H1 (cell line): ENCODE measurements around the gene CHST11. TPM values are rescaled to one million over a fixed set of nuclear protein-coding genes. Genes with fewer than 3 reads are reported as not detected.

Source experiments
- CTCF ChIA-PET: fragments of 300-600 bp; sonication (Branson Sonifier 250); formaldehyde crosslinking; loops from one replicate; lab custom pipeline; 2021; ENCODE audit not compliant: partially characterized antibody; lab: Charles Lee
- POLR2A ChIA-PET: fragments of 300-600 bp; sonication (Branson Sonifier 250); formaldehyde crosslinking; loops from one replicate; lab custom pipeline; 2021; ENCODE audit warnings: inconsistent platforms; ENCODE audit not compliant: partially characterized antibody; lab: Charles Lee
- DNase-seq, 2 experiments: peaks; one replicate each; pipeline versions ENCODE4 v3.0.0 to v3.0.0-alpha.2; 2010 to 2022; ENCODE audit warnings: low spot score in 2 of 2, low read depth in 1 of 2, mixed read lengths in 1 of 2
- FAIRE-seq: peaks from 2 replicates; lab custom pipeline; 2011; peaks lifted over from hg19 to GRCh38; lab: Jason Lieb, UNC
- H2AFZ ChIP-seq: 2 replicates; pipeline ENCODE4 v1.8.1; 2012; ENCODE audit warnings: low read length, inconsistent platforms
- H2AK5ac ChIP-seq: 2 replicates; pipeline ENCODE4 v1.6.1; 2013; ENCODE audit warnings: low read depth, low read length
- H2BK120ac ChIP-seq: replicated peaks from 2 replicates; pipeline ENCODE3; 2013; ENCODE audit warnings: low read depth, low read length, inconsistent platforms
- H2BK12ac ChIP-seq: 2 replicates; pipeline ENCODE4 v1.6.1; 2013; ENCODE audit warnings: low read depth, low read length
- H2BK15ac ChIP-seq: 2 replicates; pipeline ENCODE4 v1.6.1; 2013; ENCODE audit warnings: low read length
- H2BK20ac ChIP-seq: 2 replicates; pipeline ENCODE4 v1.6.1; 2013; ENCODE audit warnings: low read length
- H2BK5ac ChIP-seq: 2 replicates; pipeline ENCODE4 v1.6.1; 2013; ENCODE audit warnings: low read depth, low read length
- H3K14ac ChIP-seq: 2 replicates; pipeline ENCODE4 v1.6.1; 2013; ENCODE audit warnings: inconsistent platforms; ENCODE audit not compliant: insufficient read length
- H3K18ac ChIP-seq: 2 replicates; pipeline ENCODE4 v1.6.1; 2013; ENCODE audit warnings: low read length; ENCODE audit errors: extremely low read depth
- H3K23ac ChIP-seq: 2 replicates; pipeline ENCODE4 v1.6.1; 2013; ENCODE audit warnings: inconsistent platforms; ENCODE audit not compliant: insufficient read length
- H3K23me2 ChIP-seq: 2 replicates; pipeline ENCODE4 v1.6.1; 2013; ENCODE audit warnings: low read depth, low read length
- H3K27ac ChIP-seq: 2 replicates; pipeline ENCODE4 v1.6.1; 2011; ENCODE audit warnings: low read depth, low read length, inconsistent platforms
- H3K27me3 ChIP-seq, 4 experiments: replicated peaks in 1 of 4; 1 replicate in 1 of 4; 2 replicates in 3 of 4; pipeline versions ENCODE4 v1.6.1 to v1.8.1; 2011 to 2013; ENCODE audit warnings: low read length in 3 of 4, mild to moderate bottlenecking in 3 of 4, inconsistent platforms in 2 of 4, mixed read lengths in 2 of 4, moderate library complexity in 1 of 4; ENCODE audit not compliant: control insufficient read depth in 3 of 4, insufficient read depth in 3 of 4; ENCODE audit errors: extremely low read depth in 1 of 4
- H3K36me3 ChIP-seq, 4 experiments: 2 replicates each; pipeline versions ENCODE4 v1.6.1 to v1.8.1; 2011 to 2013; ENCODE audit warnings: mild to moderate bottlenecking in 4 of 4, low read length in 3 of 4, moderate library complexity in 2 of 4, control low read depth in 1 of 4, inconsistent platforms in 1 of 4; ENCODE audit not compliant: insufficient read depth in 4 of 4, control insufficient read depth in 2 of 4
- H3K4ac ChIP-seq: replicated peaks from 2 replicates; pipeline ENCODE3; 2013; ENCODE audit warnings: low read length, low read depth, mixed read lengths, inconsistent platforms; ENCODE audit not compliant: insufficient read length
- H3K4me1 ChIP-seq, 4 experiments: replicated peaks in 1 of 4; 1 replicate in 1 of 4; 2 replicates in 3 of 4; pipeline versions ENCODE4 v1.6.1 to v1.8.1; 2011 to 2013; ENCODE audit warnings: low read length in 3 of 4, inconsistent platforms in 2 of 4, mixed read lengths in 1 of 4; ENCODE audit not compliant: insufficient read depth in 4 of 4, control insufficient read depth in 3 of 4
- H3K4me2 ChIP-seq, 2 experiments: 2 replicates each; pipeline versions ENCODE4 v1.6.1 to v1.8.1; 2011 to 2013; ENCODE audit warnings: low read depth in 2 of 2, low read length in 2 of 2, control low read depth in 1 of 2, inconsistent platforms in 1 of 2, mild to moderate bottlenecking in 1 of 2; ENCODE audit not compliant: insufficient read depth in 1 of 2
- H3K4me3 ChIP-seq, 4 experiments: fragments of 200-600, 300-600 bp in 1 of 4; sonication (generic), shearing (Covaris generic), sonication (Bioruptor Twin) in 1 of 4; 2 replicates each; pipeline versions ENCODE4 v1.5.1 to v1.8.1; 2011 to 2016; ENCODE audit warnings: low read length in 4 of 4, low read depth in 3 of 4, control low read depth in 2 of 4, inconsistent platforms in 2 of 4, mild to moderate bottlenecking in 2 of 4, mixed read lengths in 1 of 4, moderate library complexity in 1 of 4; ENCODE audit not compliant: insufficient read depth in 2 of 4; ENCODE audit errors: extremely low read depth in 1 of 4
- H3K56ac ChIP-seq: replicated peaks from 2 replicates; pipeline ENCODE3; 2013; ENCODE audit warnings: low read depth, mild to moderate bottlenecking, mixed read lengths, low read length, inconsistent platforms; ENCODE audit not compliant: insufficient read length
- H3K79me1 ChIP-seq: 2 replicates; pipeline ENCODE4 v1.6.1; 2013; ENCODE audit warnings: low read depth, low read length, control low read depth
- H3K79me2 ChIP-seq, 2 experiments: 2 replicates each; pipeline versions ENCODE4 v1.6.1 to v1.8.1; 2012 to 2013; ENCODE audit warnings: low read length in 2 of 2, mild to moderate bottlenecking in 2 of 2, inconsistent platforms in 1 of 2; ENCODE audit not compliant: insufficient read depth in 2 of 2, control insufficient read depth in 1 of 2
- H3K9ac ChIP-seq, 4 experiments: replicated peaks in 1 of 4; 1 replicate in 1 of 4; 2 replicates in 3 of 4; pipeline versions ENCODE4 v1.6.1 to v1.8.1; 2011 to 2013; ENCODE audit warnings: low read depth in 3 of 4, low read length in 3 of 4, control low read depth in 2 of 4, mild to moderate bottlenecking in 2 of 4, moderate library complexity in 2 of 4, inconsistent platforms in 1 of 4; ENCODE audit errors: extremely low read depth in 1 of 4
- H3K9me3 ChIP-seq, 2 experiments: 2 replicates each; pipeline versions ENCODE4 v1.6.1 to v1.8.1; 2012 to 2013; ENCODE audit warnings: mild to moderate bottlenecking in 2 of 2, moderate library complexity in 2 of 2, control low read depth in 1 of 2, inconsistent platforms in 1 of 2, low read depth in 1 of 2, low read length in 1 of 2, mixed read lengths in 1 of 2; ENCODE audit not compliant: insufficient read depth in 2 of 2
- H4K20me1 ChIP-seq, 2 experiments: replicated peaks in 1 of 2; 2 replicates each; pipeline versions ENCODE3 to v1.8.1; 2011 to 2013; ENCODE audit warnings: inconsistent platforms in 2 of 2, low read length in 2 of 2, mild to moderate bottlenecking in 1 of 2; ENCODE audit not compliant: insufficient read depth in 2 of 2, control insufficient read depth in 1 of 2
- H4K5ac ChIP-seq: 2 replicates; pipeline ENCODE4 v1.6.1; 2013; ENCODE audit warnings: low read length, low read depth, mixed read lengths, inconsistent platforms; ENCODE audit not compliant: insufficient read length
- H4K8ac ChIP-seq: 2 replicates; pipeline ENCODE4 v1.8.0; 2013; ENCODE audit warnings: mild to moderate bottlenecking, moderate library complexity, low read length, inconsistent platforms; ENCODE audit not compliant: insufficient read depth; ENCODE audit errors: extremely low read depth
- H4K91ac ChIP-seq: replicated peaks from 2 replicates; pipeline ENCODE3; 2013; ENCODE audit warnings: low read length, mixed read lengths, inconsistent platforms; ENCODE audit not compliant: insufficient read length
- CHD2 ChIP-seq: IDR thresholded peaks from 2 replicates; pipeline ENCODE4 v1.6.1; 2012; ENCODE audit warnings: low read length, improper control_type of control experiment
- EP300 ChIP-seq, 2 experiments: IDR thresholded peaks; 1 replicate in 1 of 2; 2 replicates in 1 of 2; pipeline ENCODE4 v1.6.1; 2011 to 2012; ENCODE audit warnings: low read depth in 2 of 2, low read length in 2 of 2, mild to moderate bottlenecking in 2 of 2, borderline replicate concordance in 1 of 2, inconsistent platforms in 1 of 2, moderate library complexity in 1 of 2
- KDM4A ChIP-seq: IDR thresholded peaks from one replicate; pipeline ENCODE4 v1.7.1; 2012; ENCODE audit warnings: low read depth, mild to moderate bottlenecking, moderate library complexity, low read length, inconsistent platforms; ENCODE audit not compliant: severe bottlenecking
- SIRT6 ChIP-seq: IDR thresholded peaks from one replicate; pipeline ENCODE4 v1.7.1; 2012; ENCODE audit warnings: low read length, inconsistent platforms
- WGBS, 2 experiments: shearing (Covaris generic) in 1 of 2; methylation state at CpG; one replicate each; pipeline versions ENCODE4 v1.1.6 to v1.1.7; 2013 to 2015; ENCODE audit warnings: low lambda C conversion rate in 2 of 2, mixed read lengths in 2 of 2, inconsistent platforms in 1 of 2, low coverage in 1 of 2, missing lambda C conversion rate in 1 of 2; ENCODE audit not compliant: insufficient replicate concordance in 2 of 2, insufficient coverage in 1 of 2, insufficient read length in 1 of 2; ENCODE audit errors: extremely low coverage in 1 of 2, missing lambda C conversion rate in 1 of 2; 5-methylcytosine and 5-hydroxymethylcytosine counted together
- polyA plus RNA-seq, 7 experiments: library from polyadenylated mRNA; depleted of rRNA in 3 of 7; stranded (reverse) in 5 of 7; unstranded in 2 of 7; fragments of >200 nt in 5 of 7; fragments of 200-250 nt in 2 of 7; gene quantifications; 1 replicate in 5 of 7; 2 replicates in 1 of 7; 4 replicates in 1 of 7; pipeline versions ENCODE4 v1.2.1 to v1.2.3, GENCODE V29; 2011 to 2013; ENCODE audit warnings: missing spikeins in 2 of 7, mixed read lengths in 2 of 7
- total RNA-seq: library from RNA; stranded (reverse); fragmentation: NEBNext Ultra II Directional; extraction: Animal tissue kit (Norgen Biotek cat#: 25700); gene quantifications from 2 replicates; pipeline ENCODE4 v1.2.1, GENCODE V29; 2021
- TF ChIP-seq, protein P1 (sequence below): IDR thresholded peaks from 2 replicates; pipeline ENCODE4 v1.6.1; 2012; ENCODE audit warnings: low read length, inconsistent platforms

Gene CHST11
- total and polyA plus RNA-seq, 2 of the 8 experiments (the other 6 are each of a cell fraction or from before 2014, with no cell fraction given), result 14.4 to 20.8 TPM

DNA sequence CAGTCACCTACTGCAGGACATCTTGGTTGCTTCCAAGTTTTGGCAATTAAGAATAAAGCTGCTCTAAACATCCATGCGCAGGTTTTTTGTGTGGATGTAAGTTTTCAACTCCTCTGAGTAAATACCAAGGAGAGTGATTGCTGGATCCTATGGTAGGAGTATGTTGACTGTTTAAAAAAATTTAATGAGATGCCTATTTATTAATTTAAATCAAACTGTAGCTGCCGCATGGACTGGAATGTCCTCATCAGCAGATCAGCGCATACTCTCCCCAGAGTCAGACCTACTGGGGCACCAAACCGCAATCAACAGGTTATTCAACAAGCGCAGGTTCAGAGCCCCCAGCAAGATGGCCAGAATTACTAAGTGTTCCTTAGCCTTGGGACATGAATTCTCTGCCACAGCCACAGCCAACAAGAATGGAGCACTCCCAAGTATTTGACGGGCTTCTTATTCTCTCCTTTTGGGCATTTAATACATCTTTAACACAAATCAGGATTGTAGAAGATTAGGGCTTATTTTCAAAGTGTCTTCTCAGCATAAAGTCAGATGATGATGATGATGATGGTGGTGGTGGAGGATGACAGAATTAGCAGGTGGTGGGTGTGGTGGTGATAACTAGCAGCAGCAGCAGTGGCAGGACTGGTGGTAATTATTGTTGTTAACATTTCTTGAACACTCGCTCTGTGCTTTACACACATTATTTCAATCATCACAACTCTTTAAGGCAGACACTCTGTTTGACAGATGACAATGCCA, 170.7 kb downstream of the CHST11 start:
- H3K4me1 ChIP-seq, result peaks cover 0 to 10% (median 5%) of the 10 kb centered on the region in 4 experiments; a peak in 4 of 7 replicates
- 89% methylated on average over 7 of the region's 7 CpGs; no CpG with 5 or more reads in 1 of the 2 experiments for WGBS, 2 experiments

More for the DNA sequence above, 170.7 kb downstream of the CHST11 start:
- H4K5ac ChIP-seq, result no peak overlapping the region
- H3K27me3 ChIP-seq, result 0 out of 7 replicates have a peak, but pooled peaks cover 0 to 2% (median 0%) of the 10 kb centered on the region in 4 experiments
- no peak overlapping the region for H3K9ac ChIP-seq
- H2BK12ac ChIP-seq, result no peak overlapping the region
- ChIA-PET POLR2A (no interaction called here), CTCF (interaction anchor here (1.0 to 1.4 kb wide), 2 partner anchors 14 to 34 kb away, joined by 3 read pairs; no protein-coding TSS in a partner anchor)
- H3K79me2 ChIP-seq, result no peaks in the 10 kb centered on the region
- H3K27ac ChIP-seq, result no peak overlapping the region
- no peak overlapping the region for H2BK15ac ChIP-seq
- H2BK20ac ChIP-seq, result no peak overlapping the region
- no peak overlapping the region for H3K23ac ChIP-seq
- H3K56ac ChIP-seq, result no peak overlapping the region
- no peaks in the 10 kb centered on the region for H3K23me2 ChIP-seq
- no peak overlapping the region for H3K4ac ChIP-seq
- FAIRE-seq, result no peak
- H4K8ac ChIP-seq, result no peak overlapping the region
- H3K4me3 ChIP-seq, result no peak overlapping the region
- no peak for DNase-seq
- no peak overlapping the region for H3K4me2 ChIP-seq
- TF ChIP-seq KDM4A (no peak), CHD2 (no peak), SIRT6 (no peak), EP300 (IDR thresholded peaks at IDR 0.05; ENCODE audit: borderline replicate concordance in 1 of 2, low read depth in 2 of 2, low read length in 2 of 2) (no peak)
- TF ChIP-seq, protein P1, sequence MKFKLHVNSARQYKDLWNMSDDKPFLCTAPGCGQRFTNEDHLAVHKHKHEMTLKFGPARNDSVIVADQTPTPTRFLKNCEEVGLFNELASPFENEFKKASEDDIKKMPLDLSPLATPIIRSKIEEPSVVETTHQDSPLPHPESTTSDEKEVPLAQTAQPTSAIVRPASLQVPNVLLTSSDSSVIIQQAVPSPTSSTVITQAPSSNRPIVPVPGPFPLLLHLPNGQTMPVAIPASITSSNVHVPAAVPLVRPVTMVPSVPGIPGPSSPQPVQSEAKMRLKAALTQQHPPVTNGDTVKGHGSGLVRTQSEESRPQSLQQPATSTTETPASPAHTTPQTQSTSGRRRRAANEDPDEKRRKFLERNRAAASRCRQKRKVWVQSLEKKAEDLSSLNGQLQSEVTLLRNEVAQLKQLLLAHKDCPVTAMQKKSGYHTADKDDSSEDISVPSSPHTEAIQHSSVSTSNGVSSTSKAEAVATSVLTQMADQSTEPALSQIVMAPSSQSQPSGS, result no peak
- no peak overlapping the region for H2BK120ac ChIP-seq
- H3K18ac ChIP-seq, result no peak overlapping the region
- no peak overlapping the region for H4K91ac ChIP-seq
- no peak overlapping the region for H3K14ac ChIP-seq
- no peak overlapping the region for H2BK5ac ChIP-seq
- H2AK5ac ChIP-seq, result no peak overlapping the region
- H3K79me1 ChIP-seq, result no peaks in the 10 kb centered on the region
- H2AFZ ChIP-seq, result no peak overlapping the region
- no peaks in the 10 kb centered on the region for H3K36me3 ChIP-seq
- H3K9me3 ChIP-seq, result no peaks in the 10 kb centered on the region
- peaks cover 0 to 7% of the 10 kb centered on the region in 2 experiments for H4K20me1 ChIP-seq
